Measurements from ENCODE around the gene ECE1.

- no peak for TF ChIP-seq POLR2A (IDR thresholded peaks at IDR 0.05)
- TF ChIP-seq CTCF (IDR thresholded peaks at IDR 0.05), result no peak
These were observed 37.5 kb upstream of the ECE1 start for GRCh38 chr1:21327566-21328323.
